DOHH2 (cell line): ENCODE measurements around the gene KLK1.

Experiments used
- H3F3A ChIP-seq: fragments of 200-600 bp; sonication (generic), shearing (Covaris generic); 2 replicates; pipeline ENCODE4 v1.6.0; 2016; ENCODE audit warnings: antibody characterized with exemption, mild to moderate bottlenecking; ENCODE audit not compliant: control insufficient read depth, insufficient read depth
- H3K27ac ChIP-seq: fragments of 200-600 bp; sonication (generic); 2 replicates; pipeline ENCODE4 v1.5.1; 2014; ENCODE audit warnings: low read depth, mild to moderate bottlenecking, low read length, moderate library complexity
- H3K27me3 ChIP-seq: fragments of 200-600 bp; sonication (generic); 2 replicates; pipeline ENCODE4 v1.6.1; 2014; ENCODE audit warnings: mild to moderate bottlenecking, low read length, mixed read lengths; ENCODE audit not compliant: control insufficient read depth
- H3K36me3 ChIP-seq: fragments of 200-600 bp; sonication (generic); 2 replicates; pipeline ENCODE4 v1.6.1; 2014; ENCODE audit warnings: mild to moderate bottlenecking, low read length, moderate library complexity, mixed read lengths; ENCODE audit not compliant: control insufficient read depth
- H3K4me1 ChIP-seq: fragments of 200-600 bp; sonication (generic); 2 replicates; pipeline ENCODE4 v1.6.1; 2014; ENCODE audit warnings: mild to moderate bottlenecking, low read length, mixed read lengths; ENCODE audit not compliant: control insufficient read depth
- H3K4me2 ChIP-seq: fragments of 200-600 bp; sonication (generic); 2 replicates; pipeline ENCODE4 v1.6.0; 2014; ENCODE audit warnings: mild to moderate bottlenecking, low read length, moderate library complexity
- H3K4me3 ChIP-seq: fragments of 200-600 bp; sonication (generic); 2 replicates; pipeline ENCODE4 v1.5.1; 2014; ENCODE audit warnings: mild to moderate bottlenecking, low read length, mixed read lengths
- H3K79me2 ChIP-seq: fragments of 200-600 bp; sonication (generic); 2 replicates; pipeline ENCODE4 v1.6.1; 2014; ENCODE audit warnings: mild to moderate bottlenecking, low read length, mixed read lengths; ENCODE audit not compliant: control insufficient read depth
- H3K9me2 ChIP-seq: fragments of 200-600 bp; sonication (generic); replicated peaks from 2 replicates; pipeline ENCODE4 v1.6.1; 2014; ENCODE audit warnings: mild to moderate bottlenecking, low read length, mixed read lengths; ENCODE audit not compliant: control insufficient read depth
- H3K9me3 ChIP-seq: fragments of 200-600 bp; sonication (generic); 2 replicates; pipeline ENCODE4 v1.6.1; 2014; ENCODE audit warnings: antibody characterized with exemption, low read length, mixed read lengths; ENCODE audit not compliant: control insufficient read depth, insufficient read depth
- H4K20me1 ChIP-seq: fragments of 200-600 bp; sonication (generic); 2 replicates; pipeline ENCODE4 v1.6.0; 2014; ENCODE audit warnings: low read depth, mild to moderate bottlenecking, antibody characterized with exemption, low read length, moderate library complexity; ENCODE audit not compliant: control insufficient read depth, insufficient read depth
- CTCF ChIP-seq: fragments of 200-600 bp; sonication (generic); IDR thresholded peaks from one replicate; pipeline ENCODE4 v1.5.1; 2014; ENCODE audit warnings: antibody characterized with exemption, mild to moderate bottlenecking, low read depth, low read length; ENCODE audit not compliant: poor library complexity, severe bottlenecking
- EZH2phosphoT487 ChIP-seq: fragments of 200-600 bp; sonication (generic); IDR thresholded peaks from 2 replicates; pipeline ENCODE4 v1.6.1; 2017; ENCODE audit warnings: borderline replicate concordance, mild to moderate bottlenecking, antibody characterized with exemption, low read length, moderate library complexity, mixed read lengths

KLK1 gene

GRCh38 chr19:50844296-50844935, 20.8 kb upstream of the KLK1 start:
- H3K27ac ChIP-seq = no peak overlapping the region
- no peaks in the 10 kb centered on the region for H3K9me3 ChIP-seq
- H3K27me3 ChIP-seq = peaks cover 12% of the 10 kb centered on the region
- no peaks in the 10 kb centered on the region for H4K20me1 ChIP-seq
- H3K36me3 ChIP-seq = no peaks in the 10 kb centered on the region
- no peaks in the 10 kb centered on the region for H3K9me2 ChIP-seq
- no peaks in the 10 kb centered on the region for H3F3A ChIP-seq
- TF ChIP-seq EZH2phosphoT487 = no peak
- no peak for TF ChIP-seq CTCF
- no peak overlapping the region for H3K4me2 ChIP-seq
- H3K4me1 ChIP-seq = no peaks in the 10 kb centered on the region
- no peak overlapping the region for H3K4me3 ChIP-seq
- H3K79me2 ChIP-seq = no peaks in the 10 kb centered on the region

GRCh38 chr19:50843701-50844221, 20.2 kb upstream of the KLK1 start:
- H3K4me3 ChIP-seq = no peak overlapping the region
- no peak overlapping the region for H3K4me2 ChIP-seq
- TF ChIP-seq EZH2phosphoT487 (no peak), CTCF (no peak)
- H3F3A ChIP-seq = no peaks in the 10 kb centered on the region
- no peaks in the 10 kb centered on the region for H3K36me3 ChIP-seq
- H3K27ac ChIP-seq = no peak overlapping the region
- H3K27me3 ChIP-seq = peaks cover 9% of the 10 kb centered on the region
- no peaks in the 10 kb centered on the region for H3K4me1 ChIP-seq
- H3K79me2 ChIP-seq = no peaks in the 10 kb centered on the region
- H3K9me2 ChIP-seq = no peaks in the 10 kb centered on the region
- no peaks in the 10 kb centered on the region for H3K9me3 ChIP-seq
- H4K20me1 ChIP-seq = no peaks in the 10 kb centered on the region

DNA sequence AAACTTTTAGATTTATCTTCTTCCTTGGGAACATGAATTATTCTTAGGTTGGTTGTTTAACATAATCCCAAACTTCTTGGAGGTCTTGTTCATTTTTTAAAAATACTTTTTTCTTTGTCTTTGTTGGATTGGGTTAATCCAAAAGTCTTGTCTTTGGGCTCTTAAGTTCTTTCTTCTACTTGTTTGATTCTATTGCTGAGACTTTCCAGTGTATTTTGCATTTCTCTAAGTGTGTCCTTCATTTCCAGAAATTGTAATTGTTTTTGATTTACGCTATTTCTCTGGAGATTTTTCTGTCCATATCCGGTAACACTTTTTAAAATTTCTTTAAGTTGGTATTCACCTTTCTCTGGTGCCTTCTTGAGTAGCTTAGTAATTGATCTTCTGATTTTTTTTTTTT, 19.6 kb upstream of the KLK1 start:
- Histone ChIP-seq H3K4me1 (no peaks in the 10 kb centered on the region), H3K4me3 (no peak overlapping the region), H3K27me3 (peaks cover 3% of the 10 kb centered on the region; the same call in 1 of the 2 replicates), H3K27ac (no peak overlapping the region), H3F3A (no peaks in the 10 kb centered on the region), H3K9me2 (no peaks in the 10 kb centered on the region), H3K4me2 (no peak overlapping the region), H4K20me1 (no peaks in the 10 kb centered on the region), H3K36me3 (no peaks in the 10 kb centered on the region), H3K9me3 (no peaks in the 10 kb centered on the region), H3K79me2 (no peaks in the 10 kb centered on the region)
- no peak for TF ChIP-seq EZH2phosphoT487
- TF ChIP-seq CTCF = no peak
